ENCODE results near the gene GSTP1. TPM values are rescaled to one million over a fixed set of nuclear protein-coding genes. Genes with fewer than 3 reads are reported as not detected.

The GSTP1 gene
- total and polyA plus RNA-seq, 9 of the 15 experiments (the other 6 are each of a cell fraction or from before 2014, with no cell fraction given), result 592 to 2,150 (median 1,204) TPM

GRCh38 chr11:67629386-67630227, 46.0 kb downstream of the GSTP1 start, which contains the start of gene NUDT8 (continued):
- peak; percentile 95 for TF ChIP-seq CREB3L1 (IDR thresholded peaks at IDR 0.05; ENCODE audit: borderline replicate concordance, low read depth)
- peak; percentile 66 for TF ChIP-seq SMC3 (conservative IDR thresholded peaks at IDR 0.05; ENCODE audit: insufficient read depth, low read depth, low read length)
- no peak; the same call in 1 of the 2 replicates for TF ChIP-seq CHD2 (IDR thresholded peaks at IDR 0.05; ENCODE audit: low read depth, low read length)
- no peak for TF ChIP-seq ATF3 (IDR thresholded peaks at IDR 0.05)
- TF ChIP-seq ATF3 (CRISPR knock-in tag; conservative IDR thresholded peaks at IDR 0.05), result no peak
- no peak for TF ChIP-seq HNRNPLL (IDR thresholded peaks at IDR 0.05; ENCODE audit: low read depth, low read length, poor library complexity, severe bottlenecking)
- no peak for TF ChIP-seq TRIM25 (IDR thresholded peaks at IDR 0.05; ENCODE audit: borderline replicate concordance)
- TF ChIP-seq NR0B1 (IDR thresholded peaks at IDR 0.05; ENCODE audit: partially characterized antibody), result no peak
- no peak for TF ChIP-seq ILK (tag; IDR thresholded peaks at IDR 0.05; ENCODE audit: borderline replicate concordance, low read depth)
- no peak for TF ChIP-seq RBM34 (IDR thresholded peaks at IDR 0.05; ENCODE audit: borderline replicate concordance, insufficient read depth, low read length)
- TF ChIP-seq EGR1 (conservative IDR thresholded peaks at IDR 0.05), result 0 out of 2 replicates have a peak, but pooled peaks have one; percentile 20
- TF ChIP-seq ZNF583 (CRISPR knock-in tag; IDR thresholded peaks at IDR 0.05), result no peak
- TF ChIP-seq PTTG1 (tag; IDR thresholded peaks at IDR 0.05; ENCODE audit: low read depth), result no peak
- TF ChIP-seq CBX2 (IDR thresholded peaks at IDR 0.05; ENCODE audit: insufficient read depth, low read length, poor library complexity, severe bottlenecking), result no peak
- peak; percentile 79; the same call in 1 of the 2 replicates for TF ChIP-seq ZNF217 (CRISPR knock-in tag; IDR thresholded peaks at IDR 0.05)
- no peak for TF ChIP-seq ZBTB2 (IDR thresholded peaks at IDR 0.05)
- no peak for TF ChIP-seq RHOXF2B (CRISPR knock-in tag; conservative IDR thresholded peaks at IDR 0.05)
- TF ChIP-seq FOSL1 (tag; conservative IDR thresholded peaks at IDR 0.05), result peak; percentile 36; the same call in 1 of the 2 replicates
- peak; percentile 36 to 67; a peak in 1 of 4 replicates for TF ChIP-seq TEAD1 (CRISPR knock-in tag; IDR thresholded peaks at IDR 0.05)
- peak; percentile 83 for TF ChIP-seq SAFB (IDR thresholded peaks at IDR 0.05; ENCODE audit: borderline replicate concordance, low read depth, low read length)
